HCT116 (cell line): ENCODE results near the gene SPATA7. TPM values are rescaled to one million over a fixed set of nuclear protein-coding genes. Genes with fewer than 3 reads are reported as not detected.
A peak's percentile ranks its signal among the peaks of the same experiment; 100 is the strongest.

ENCODE experiments used
- ATAC-seq: fragments of 200-7000 bp; cut with Tn5 transposase; 2 replicates; pipeline ENCODE4 v1.9.1; 2020; ENCODE audit warnings: mild to moderate bottlenecking, moderate library complexity
- BruUV-seq: library from RNA; stranded (reverse); fragments of 400-500 nt; replicated peaks from 2 replicates; lab custom pipeline; 2021; lab: Mats Ljungman, UMichigan
- CTCF ChIA-PET: fragments of 300-600 bp; sonication (Branson Sonifier 250); formaldehyde crosslinking; loops from one replicate; lab custom pipeline; 2021; ENCODE audit warnings: antibody characterized with exemption; lab: Charles Lee
- POLR2A ChIA-PET: fragments of 300-600, 350-600 bp; sonication (Branson Sonifier 250); formaldehyde crosslinking; loops from one replicate; lab custom pipeline; 2021; ENCODE audit warnings: antibody characterized with exemption; lab: Charles Lee
- RAD21 ChIA-PET, 2 experiments: fragments of 300-600 bp; sonication (Branson Sonifier 250); formaldehyde crosslinking; loops; one replicate each; lab custom pipeline; 2023; ENCODE audit warnings: low total read pairs in 2 of 2; ENCODE audit not compliant: uncharacterized antibody in 2 of 2, unreplicated experiment in 2 of 2, low non-redundant PET in 1 of 2; lab: Charles Lee
- DNase-seq: peaks from one replicate; pipeline ENCODE4 v3.0.0-alpha.2; 2010; ENCODE audit warnings: low read depth, low spot score
- H2AFZ ChIP-seq: fragments of 200-600 bp; shearing (Covaris generic), sonication (generic); 2 replicates; pipeline ENCODE4 v1.6.1; 2017; ENCODE audit warnings: low read depth, mixed run types, mixed read lengths, antibody characterized with exemption, low read length; ENCODE audit not compliant: poor library complexity, severe bottlenecking
- H3K27ac ChIP-seq: 2 replicates; pipeline ENCODE4 v1.5.1; 2012; ENCODE audit warnings: low read depth, low read length
- H3K27me3 ChIP-seq: fragments of 200-600 bp; sonication (generic); 2 replicates; pipeline ENCODE4 v1.6.1; 2016; ENCODE audit warnings: mixed run types, low read length, mixed read lengths; ENCODE audit not compliant: insufficient read depth
- H3K36me3 ChIP-seq, 2 experiments: fragments of 200-500 bp in 1 of 2; fragments of 200-600 bp in 1 of 2; sonication (Bioruptor generic) in 1 of 2; sonication (generic) in 1 of 2; 2 replicates each; pipeline versions ENCODE4 v1.5.1 to v1.6.1; 2014 to 2016; ENCODE audit warnings: low read length in 2 of 2, inconsistent platforms in 1 of 2, mixed read lengths in 1 of 2, mixed run types in 1 of 2; ENCODE audit not compliant: insufficient read depth in 2 of 2, control insufficient read depth in 1 of 2
- H3K4me1 ChIP-seq, 2 experiments: fragments of 200-600 bp in 1 of 2; sonication (generic) in 1 of 2; 2 replicates each; pipeline versions ENCODE4 v1.5.1 to v1.6.1; 2012 to 2017; ENCODE audit warnings: low read length in 2 of 2, inconsistent platforms in 1 of 2, mild to moderate bottlenecking in 1 of 2, mixed read lengths in 1 of 2, mixed run types in 1 of 2, moderate library complexity in 1 of 2; ENCODE audit not compliant: insufficient read depth in 2 of 2, control insufficient read depth in 1 of 2
- H3K4me2 ChIP-seq: fragments of 200-600 bp; sonication (generic); 2 replicates; pipeline ENCODE4 v1.6.1; 2017; ENCODE audit warnings: mixed run types, low read length, mixed read lengths
- H3K4me3 ChIP-seq, 2 experiments: fragments of 200-600 bp in 1 of 2; sonication (generic) in 1 of 2; replicated peaks in 1 of 2; 2 replicates each; pipeline ENCODE4 v1.5.1; 2011 to 2016; ENCODE audit warnings: low read length in 2 of 2, control low read depth in 1 of 2, low read depth in 1 of 2, mild to moderate bottlenecking in 1 of 2, mixed read lengths in 1 of 2, mixed run types in 1 of 2
- H3K79me2 ChIP-seq: fragments of 200-600 bp; sonication (generic); 2 replicates; pipeline ENCODE4 v1.6.1; 2017; ENCODE audit warnings: mild to moderate bottlenecking, mixed run types, low read length, moderate library complexity, mixed read lengths; ENCODE audit not compliant: insufficient read depth
- H3K9ac ChIP-seq: fragments of 200-600 bp; sonication (generic); 2 replicates; pipeline ENCODE4 v1.6.1; 2016; ENCODE audit warnings: low read length, mixed read lengths
- H3K9me2 ChIP-seq: fragments of 200-600 bp; sonication (generic), shearing (Covaris generic); 2 replicates; pipeline ENCODE4 v1.6.1; 2017; ENCODE audit warnings: mixed run types, mild to moderate bottlenecking, moderate library complexity; ENCODE audit not compliant: insufficient read depth
- H3K9me3 ChIP-seq, 2 experiments: fragments of 200-500 bp in 1 of 2; fragments of 200-600 bp in 1 of 2; sonication (Bioruptor generic) in 1 of 2; sonication (generic) in 1 of 2; 2 replicates each; pipeline ENCODE4 v1.6.1; 2014 to 2017; ENCODE audit warnings: low read length in 2 of 2, mixed read lengths in 2 of 2, inconsistent platforms in 1 of 2, low read depth in 1 of 2, mild to moderate bottlenecking in 1 of 2, mixed run types in 1 of 2, moderate library complexity in 1 of 2; ENCODE audit not compliant: control insufficient read depth in 1 of 2, insufficient read depth in 1 of 2
- H4K20me1 ChIP-seq: fragments of 200-600 bp; sonication (generic), shearing (Covaris generic); 2 replicates; pipeline ENCODE4 v1.6.1; 2017; ENCODE audit warnings: mixed run types, mild to moderate bottlenecking, moderate library complexity; ENCODE audit not compliant: insufficient read depth
- CBX3 ChIP-seq: IDR thresholded peaks from 2 replicates; pipeline ENCODE4 v1.6.1; 2012; ENCODE audit warnings: low read depth
- CEBPB ChIP-seq: IDR thresholded peaks from 2 replicates; pipeline ENCODE4 v1.6.1; 2012; ENCODE audit warnings: low read depth
- ELF1 ChIP-seq: IDR thresholded peaks from 2 replicates; pipeline ENCODE4 v1.6.1; 2012; ENCODE audit warnings: low read depth, borderline replicate concordance
- EZH2 ChIP-seq: fragments of 200-600 bp; sonication (generic); IDR thresholded peaks from 2 replicates; pipeline ENCODE4 v1.6.1; 2017; ENCODE audit warnings: antibody characterized with exemption, mixed run types
- EZH2phosphoT487 ChIP-seq: fragments of 200-600 bp; IDR thresholded peaks from 2 replicates; pipeline ENCODE4 v1.6.1; 2018; ENCODE audit warnings: antibody characterized with exemption, borderline replicate concordance
- FOSL1 ChIP-seq: IDR thresholded peaks from 2 replicates; pipeline ENCODE4 v1.6.1; 2012; ENCODE audit warnings: low read depth
- JUND ChIP-seq: IDR thresholded peaks from 2 replicates; pipeline ENCODE4 v1.6.1; 2012
- POLR2A ChIP-seq: IDR thresholded peaks from 2 replicates; pipeline ENCODE4 v1.7.0; 2011; ENCODE audit warnings: borderline replicate concordance; ENCODE audit not compliant: insufficient read depth, insufficient read length; ENCODE audit errors: extremely low read depth
- POLR2AphosphoS5 ChIP-seq: IDR thresholded peaks from 2 replicates; pipeline ENCODE4 v1.6.1; 2011; ENCODE audit warnings: mild to moderate bottlenecking, low read depth, low read length, moderate library complexity
- SRF ChIP-seq: IDR thresholded peaks from 2 replicates; pipeline ENCODE4 v1.6.1; 2012; ENCODE audit warnings: low read depth
- TCF7L2 ChIP-seq: IDR thresholded peaks from 2 replicates; pipeline ENCODE4 v1.7.0; 2011; ENCODE audit warnings: borderline replicate concordance, inconsistent platforms; ENCODE audit not compliant: insufficient read depth, insufficient read length; ENCODE audit errors: extremely low read depth
- YY1 ChIP-seq: IDR thresholded peaks from 2 replicates; pipeline ENCODE4 v1.6.1; 2011; ENCODE audit warnings: low read length, low read depth, moderate library complexity, mild to moderate bottlenecking; ENCODE audit not compliant: insufficient replicate concordance; ENCODE audit errors: extremely low read depth
- intact Hi-C: fragments of 100-400 bp; cut with micrococcal nuclease; formaldehyde crosslinking; loops from 2 replicates; pipeline ENCODE4 v1.10.0; 2022
- total RNA-seq: library from RNA; stranded (reverse); gene quantifications from one replicate; pipeline ENCODE4 v1.2.1, GENCODE V29; 2021; ENCODE audit not compliant: unreplicated experiment
- TF ChIP-seq, protein P1 (sequence below), 3 experiments: fragments of 200-600 bp in 1 of 3; sonication (generic) in 1 of 3; IDR thresholded peaks in 2 of 3; conservative IDR thresholded peaks in 1 of 3; 2 replicates each; pipeline ENCODE4 v1.5.1; 2012 to 2017; ENCODE audit warnings: low read depth in 2 of 3, low read length in 2 of 3, antibody characterized with exemption in 1 of 3, borderline replicate concordance in 1 of 3, control low read depth in 1 of 3, mild to moderate bottlenecking in 1 of 3, mixed read lengths in 1 of 3, mixed run types in 1 of 3, moderate library complexity in 1 of 3; ENCODE audit not compliant: insufficient read depth in 1 of 3
- TF ChIP-seq, protein P2 (sequence below): IDR thresholded peaks from 2 replicates; pipeline ENCODE4 v1.6.1; 2011; ENCODE audit warnings: mild to moderate bottlenecking, low read length, moderate library complexity; ENCODE audit not compliant: insufficient replicate concordance; ENCODE audit errors: extremely low read depth
- TF ChIP-seq, protein P3 (sequence below): IDR thresholded peaks from 2 replicates; pipeline ENCODE4 v1.6.1; 2012
- TF ChIP-seq, protein P4 (sequence below): IDR thresholded peaks from 2 replicates; pipeline ENCODE4 v1.6.1; 2012
- TF ChIP-seq, protein P5 (sequence below): IDR thresholded peaks from 2 replicates; pipeline ENCODE4 v1.6.1; 2012; ENCODE audit warnings: low read depth

The SPATA7 gene
- total RNA-seq, 1 experiment from 2014 or later = 6.2 TPM

DNA sequence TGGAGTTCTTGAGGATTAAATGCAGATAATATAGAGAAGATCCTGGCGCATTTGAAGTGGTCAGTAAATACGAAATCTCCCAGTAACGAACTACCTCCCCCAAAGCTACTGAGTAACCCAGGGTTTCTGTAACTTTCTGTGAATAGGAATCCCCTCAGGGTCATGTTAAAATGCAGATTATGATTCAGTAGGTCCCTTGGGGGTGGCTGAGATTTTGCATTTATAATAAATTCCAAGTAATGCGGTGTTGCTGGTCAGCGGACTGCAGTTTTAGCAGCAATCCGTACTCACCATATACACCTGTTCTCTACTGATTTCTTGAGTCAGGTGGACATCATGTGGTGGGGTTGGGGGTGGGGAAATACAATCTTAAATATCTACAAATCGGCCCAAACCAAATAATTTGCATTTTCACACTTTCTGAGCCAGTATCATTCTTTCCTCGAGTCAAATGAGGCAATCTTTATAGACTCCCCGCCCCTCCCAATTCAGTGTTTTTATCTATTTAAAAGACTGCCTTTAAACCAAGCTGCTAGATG lies 868 bp downstream of the SPATA7 start:
- intact Hi-C loops = no loop called here
- ATAC-seq = no peak

More for the DNA sequence above, 868 bp downstream of the SPATA7 start:
- TSS peak; percentile 56 for BruUV-seq
- H3K27me3 ChIP-seq = no peaks in the 10 kb centered on the region; the same call in 1 of the 2 replicates
- peaks cover 4 to 11% of the 10 kb centered on the region in 2 experiments; a peak in 2 of 4 replicates for H3K4me1 ChIP-seq
- no peaks in the 10 kb centered on the region for H3K36me3 ChIP-seq
- peak overlapping the region; percentile 90 for H3K4me2 ChIP-seq
- H3K9me3 ChIP-seq = no peaks in the 10 kb centered on the region
- H3K27ac ChIP-seq = no peak overlapping the region
- RAD21 ChIA-PET = no interaction called here
- no peak for DNase-seq
- peak overlapping the region; percentile 77 to 94 for H3K4me3 ChIP-seq
- no peaks in the 10 kb centered on the region for H4K20me1 ChIP-seq
- POLR2A ChIA-PET = no interaction called here
- no peaks in the 10 kb centered on the region for H3K79me2 ChIP-seq
- CTCF ChIA-PET = no interaction called here
- TF ChIP-seq SRF (no peak), JUND (no peak), EZH2 (no peak), CBX3 (no peak), POLR2AphosphoS5 (no peak), EZH2phosphoT487 (no peak), CEBPB (no peak), POLR2A (no peak), TCF7L2 (no peak), FOSL1 (no peak), YY1 (no peak), ELF1 (no peak)
- TF ChIP-seq, protein P1, sequence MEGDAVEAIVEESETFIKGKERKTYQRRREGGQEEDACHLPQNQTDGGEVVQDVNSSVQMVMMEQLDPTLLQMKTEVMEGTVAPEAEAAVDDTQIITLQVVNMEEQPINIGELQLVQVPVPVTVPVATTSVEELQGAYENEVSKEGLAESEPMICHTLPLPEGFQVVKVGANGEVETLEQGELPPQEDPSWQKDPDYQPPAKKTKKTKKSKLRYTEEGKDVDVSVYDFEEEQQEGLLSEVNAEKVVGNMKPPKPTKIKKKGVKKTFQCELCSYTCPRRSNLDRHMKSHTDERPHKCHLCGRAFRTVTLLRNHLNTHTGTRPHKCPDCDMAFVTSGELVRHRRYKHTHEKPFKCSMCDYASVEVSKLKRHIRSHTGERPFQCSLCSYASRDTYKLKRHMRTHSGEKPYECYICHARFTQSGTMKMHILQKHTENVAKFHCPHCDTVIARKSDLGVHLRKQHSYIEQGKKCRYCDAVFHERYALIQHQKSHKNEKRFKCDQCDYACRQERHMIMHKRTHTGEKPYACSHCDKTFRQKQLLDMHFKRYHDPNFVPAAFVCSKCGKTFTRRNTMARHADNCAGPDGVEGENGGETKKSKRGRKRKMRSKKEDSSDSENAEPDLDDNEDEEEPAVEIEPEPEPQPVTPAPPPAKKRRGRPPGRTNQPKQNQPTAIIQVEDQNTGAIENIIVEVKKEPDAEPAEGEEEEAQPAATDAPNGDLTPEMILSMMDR (IDR thresholded peaks at IDR 0.05 in 2 of 3, conservative IDR thresholded peaks at IDR 0.05 in 1 of 3; ENCODE audit: borderline replicate concordance in 1 of 3, insufficient read depth in 1 of 3, low read depth in 2 of 3, low read length in 2 of 3) = no peak
- TF ChIP-seq, protein P2, sequence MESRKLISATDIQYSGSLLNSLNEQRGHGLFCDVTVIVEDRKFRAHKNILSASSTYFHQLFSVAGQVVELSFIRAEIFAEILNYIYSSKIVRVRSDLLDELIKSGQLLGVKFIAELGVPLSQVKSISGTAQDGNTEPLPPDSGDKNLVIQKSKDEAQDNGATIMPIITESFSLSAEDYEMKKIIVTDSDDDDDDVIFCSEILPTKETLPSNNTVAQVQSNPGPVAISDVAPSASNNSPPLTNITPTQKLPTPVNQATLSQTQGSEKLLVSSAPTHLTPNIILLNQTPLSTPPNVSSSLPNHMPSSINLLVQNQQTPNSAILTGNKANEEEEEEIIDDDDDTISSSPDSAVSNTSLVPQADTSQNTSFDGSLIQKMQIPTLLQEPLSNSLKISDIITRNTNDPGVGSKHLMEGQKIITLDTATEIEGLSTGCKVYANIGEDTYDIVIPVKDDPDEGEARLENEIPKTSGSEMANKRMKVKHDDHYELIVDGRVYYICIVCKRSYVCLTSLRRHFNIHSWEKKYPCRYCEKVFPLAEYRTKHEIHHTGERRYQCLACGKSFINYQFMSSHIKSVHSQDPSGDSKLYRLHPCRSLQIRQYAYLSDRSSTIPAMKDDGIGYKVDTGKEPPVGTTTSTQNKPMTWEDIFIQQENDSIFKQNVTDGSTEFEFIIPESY = no peak
- TF ChIP-seq, protein P3, sequence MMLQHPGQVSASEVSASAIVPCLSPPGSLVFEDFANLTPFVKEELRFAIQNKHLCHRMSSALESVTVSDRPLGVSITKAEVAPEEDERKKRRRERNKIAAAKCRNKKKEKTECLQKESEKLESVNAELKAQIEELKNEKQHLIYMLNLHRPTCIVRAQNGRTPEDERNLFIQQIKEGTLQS = no peak
- TF ChIP-seq, protein P4, sequence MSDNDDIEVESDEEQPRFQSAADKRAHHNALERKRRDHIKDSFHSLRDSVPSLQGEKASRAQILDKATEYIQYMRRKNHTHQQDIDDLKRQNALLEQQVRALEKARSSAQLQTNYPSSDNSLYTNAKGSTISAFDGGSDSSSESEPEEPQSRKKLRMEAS = no peak
- TF ChIP-seq, protein P5, sequence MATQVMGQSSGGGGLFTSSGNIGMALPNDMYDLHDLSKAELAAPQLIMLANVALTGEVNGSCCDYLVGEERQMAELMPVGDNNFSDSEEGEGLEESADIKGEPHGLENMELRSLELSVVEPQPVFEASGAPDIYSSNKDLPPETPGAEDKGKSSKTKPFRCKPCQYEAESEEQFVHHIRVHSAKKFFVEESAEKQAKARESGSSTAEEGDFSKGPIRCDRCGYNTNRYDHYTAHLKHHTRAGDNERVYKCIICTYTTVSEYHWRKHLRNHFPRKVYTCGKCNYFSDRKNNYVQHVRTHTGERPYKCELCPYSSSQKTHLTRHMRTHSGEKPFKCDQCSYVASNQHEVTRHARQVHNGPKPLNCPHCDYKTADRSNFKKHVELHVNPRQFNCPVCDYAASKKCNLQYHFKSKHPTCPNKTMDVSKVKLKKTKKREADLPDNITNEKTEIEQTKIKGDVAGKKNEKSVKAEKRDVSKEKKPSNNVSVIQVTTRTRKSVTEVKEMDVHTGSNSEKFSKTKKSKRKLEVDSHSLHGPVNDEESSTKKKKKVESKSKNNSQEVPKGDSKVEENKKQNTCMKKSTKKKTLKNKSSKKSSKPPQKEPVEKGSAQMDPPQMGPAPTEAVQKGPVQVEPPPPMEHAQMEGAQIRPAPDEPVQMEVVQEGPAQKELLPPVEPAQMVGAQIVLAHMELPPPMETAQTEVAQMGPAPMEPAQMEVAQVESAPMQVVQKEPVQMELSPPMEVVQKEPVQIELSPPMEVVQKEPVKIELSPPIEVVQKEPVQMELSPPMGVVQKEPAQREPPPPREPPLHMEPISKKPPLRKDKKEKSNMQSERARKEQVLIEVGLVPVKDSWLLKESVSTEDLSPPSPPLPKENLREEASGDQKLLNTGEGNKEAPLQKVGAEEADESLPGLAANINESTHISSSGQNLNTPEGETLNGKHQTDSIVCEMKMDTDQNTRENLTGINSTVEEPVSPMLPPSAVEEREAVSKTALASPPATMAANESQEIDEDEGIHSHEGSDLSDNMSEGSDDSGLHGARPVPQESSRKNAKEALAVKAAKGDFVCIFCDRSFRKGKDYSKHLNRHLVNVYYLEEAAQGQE = no peak
- no peaks in the 10 kb centered on the region for H3K9me2 ChIP-seq
- H2AFZ ChIP-seq = no peak overlapping the region
- peak overlapping the region; percentile 68 for H3K9ac ChIP-seq
